Keratinocyte (primary cell): Measurements from ENCODE around the gene BCL7A. TPM values are rescaled to one million over a fixed set of nuclear protein-coding genes. Genes with fewer than 3 reads are reported as not detected.

Experiments
- DNase-seq: peaks from one replicate; pipeline ENCODE4 v3.0.0-alpha.2; 2011; ENCODE audit warnings: low read depth, missing footprints, low spot score
- FAIRE-seq: peaks from 2 replicates; lab custom pipeline; 2011; peaks lifted over from hg19 to GRCh38; lab: Jason Lieb, UNC
- H2AFZ ChIP-seq: 2 replicates; pipeline ENCODE4 v1.6.0; 2012; ENCODE audit warnings: low read length, control low read depth, inconsistent platforms; ENCODE audit not compliant: control insufficient read depth
- H3K27ac ChIP-seq: 2 replicates; pipeline ENCODE4 v1.5.1; 2011; ENCODE audit warnings: low read length; ENCODE audit not compliant: control insufficient read depth, insufficient read depth
- H3K27me3 ChIP-seq: 3 replicates; pipeline ENCODE4 v1.6.0; 2011; ENCODE audit warnings: low read length; ENCODE audit not compliant: control insufficient read depth, insufficient read depth; ENCODE audit errors: extremely low read depth
- H3K36me3 ChIP-seq, 2 experiments: 2 replicates in 1 of 2; 3 replicates in 1 of 2; pipeline ENCODE4 v1.5.1; 2011; ENCODE audit warnings: low read length in 2 of 2, mild to moderate bottlenecking in 1 of 2; ENCODE audit not compliant: control insufficient read depth in 2 of 2, insufficient read depth in 2 of 2; ENCODE audit errors: extremely low read depth in 1 of 2
- H3K4me1 ChIP-seq: 3 replicates; pipeline ENCODE4 v1.5.1; 2011; ENCODE audit warnings: low read length; ENCODE audit not compliant: control insufficient read depth, insufficient read depth; ENCODE audit errors: extremely low read depth
- H3K4me2 ChIP-seq: 3 replicates; pipeline ENCODE4 v1.6.0; 2011; ENCODE audit warnings: low read depth, low read length; ENCODE audit not compliant: control insufficient read depth, insufficient read depth; ENCODE audit errors: extremely low read depth
- H3K4me3 ChIP-seq, 3 experiments: fragments of 200-600 bp in 1 of 3; sonication (generic) in 1 of 3; 2 replicates in 2 of 3; 3 replicates in 1 of 3; pipeline ENCODE4 v1.5.1; 2011 to 2016; ENCODE audit warnings: low read length in 3 of 3, mild to moderate bottlenecking in 3 of 3, control low read depth in 2 of 3, inconsistent platforms in 1 of 3, low read depth in 1 of 3, mixed read lengths in 1 of 3, mixed run types in 1 of 3, moderate library complexity in 1 of 3; ENCODE audit not compliant: control insufficient read depth in 2 of 3, insufficient read depth in 2 of 3; ENCODE audit errors: extremely low read depth in 1 of 3
- H3K79me2 ChIP-seq: 2 replicates; pipeline ENCODE4 v1.6.0; 2012; ENCODE audit warnings: low read length; ENCODE audit not compliant: control insufficient read depth, insufficient read depth
- H3K9ac ChIP-seq: 3 replicates; pipeline ENCODE4 v1.6.0; 2011; ENCODE audit warnings: low read length; ENCODE audit not compliant: control insufficient read depth, insufficient read depth; ENCODE audit errors: extremely low read depth
- H3K9me1 ChIP-seq: 3 replicates; pipeline ENCODE4 v1.6.0; 2011; ENCODE audit warnings: low read length; ENCODE audit not compliant: control insufficient read depth, insufficient read depth; ENCODE audit errors: extremely low read depth
- H3K9me3 ChIP-seq: 2 replicates; pipeline ENCODE4 v1.5.1; 2012; ENCODE audit warnings: low read depth, low read length; ENCODE audit not compliant: control insufficient read depth
- H4K20me1 ChIP-seq: 3 replicates; pipeline ENCODE4 v1.6.0; 2011; ENCODE audit warnings: low read length; ENCODE audit not compliant: control insufficient read depth, insufficient read depth; ENCODE audit errors: extremely low read depth
- CTCF ChIP-seq, 3 experiments: IDR thresholded peaks in 1 of 3; conservative IDR thresholded peaks in 1 of 3; optimal IDR thresholded peaks in 1 of 3; 2 replicates in 2 of 3; 3 replicates in 1 of 3; pipeline versions ENCODE3 to v1.5.1; 2011; ENCODE audit warnings: low read length in 3 of 3, mild to moderate bottlenecking in 3 of 3, moderate library complexity in 2 of 3, control low read depth in 1 of 3, inconsistent platforms in 1 of 3; ENCODE audit not compliant: insufficient read depth in 2 of 3; ENCODE audit errors: extremely low read depth in 1 of 3
- EZH2 ChIP-seq: IDR thresholded peaks from one replicate; pipeline ENCODE4 v1.6.1; 2012; ENCODE audit warnings: inconsistent platforms, mild to moderate bottlenecking, low read length, moderate library complexity
- dilution Hi-C: fragments of 300-500 bp; cut with MboI; formaldehyde crosslinking; loops from one replicate; pipeline ENCODE4 v1.7.0; 2020; ENCODE audit warnings: low sequenced_read_pairs; ENCODE audit not compliant: extremely low pct_ligation_motif_present
- polyA plus RNA-seq, 5 experiments: library from polyadenylated mRNA; depleted of rRNA in 3 of 5; stranded (reverse) in 3 of 5; stranded (forward) in 1 of 5; unstranded in 1 of 5; fragments of >200 nt; gene quantifications; 1 replicate in 1 of 5; 2 replicates in 3 of 5; 3 replicates in 1 of 5; pipeline versions ENCODE4 v1.2.1 to v1.2.3, GENCODE V29; 2011 to 2012; ENCODE audit warnings: missing spikeins in 2 of 5, low read depth in 1 of 5, low replicate concordance in 1 of 5

BCL7A gene
- polyA plus RNA-seq, 1 donor (not counting 4 experiments of a cell fraction or from before 2014, with no cell fraction given) = 12.8 TPM

- TF ChIP-seq CTCF (optimal IDR thresholded peaks at IDR 0.05 in 1 of 3, IDR thresholded peaks at IDR 0.05 in 1 of 3, conservative IDR thresholded peaks at IDR 0.05 in 1 of 3; ENCODE audit: extremely low read depth in 1 of 3, insufficient read depth in 2 of 3, low read length in 3 of 3) = no peak
- no peak for TF ChIP-seq EZH2
- peaks cover 95% of the 10 kb centered on the region for H3K79me2 ChIP-seq
- no peak overlapping the region for H3K9ac ChIP-seq
- H3K9me1 ChIP-seq = peaks cover 3% of the 10 kb centered on the region
- FAIRE-seq (no peak), DNase-seq (no peak)
- H3K27ac ChIP-seq = no peak overlapping the region
- no peak overlapping the region for H3K4me3 ChIP-seq
- H2AFZ ChIP-seq = no peak overlapping the region
- dilution Hi-C loops = no loop called here
- peaks cover 15 to 30% of the 10 kb centered on the region in 2 experiments for H3K36me3 ChIP-seq
- H3K4me2 ChIP-seq = no peak overlapping the region
- no peaks in the 10 kb centered on the region for H3K9me3 ChIP-seq
- H4K20me1 ChIP-seq = peaks cover 4% of the 10 kb centered on the region
- no peaks in the 10 kb centered on the region for H3K27me3 ChIP-seq
- H3K4me1 ChIP-seq = peaks cover 14% of the 10 kb centered on the region
Measured at GRCh38 chr12:122089077-122089476, 67.4 kb downstream of the BCL7A start.

- Histone ChIP-seq H3K4me2 (no peak overlapping the region), H3K4me3 (no peak overlapping the region), H3K27ac (no peak overlapping the region), H3K9me1 (peaks cover 9% of the 10 kb centered on the region), H3K79me2 (peaks cover 90% of the 10 kb centered on the region), H3K4me1 (peaks cover 27% of the 10 kb centered on the region), H3K36me3 (peaks cover 7 to 23% of the 10 kb centered on the region in 2 experiments), H4K20me1 (peaks cover 4% of the 10 kb centered on the region), H3K9ac (no peak overlapping the region), H3K27me3 (no peaks in the 10 kb centered on the region), H2AFZ (no peak overlapping the region), H3K9me3 (no peaks in the 10 kb centered on the region)
- FAIRE-seq (peak; percentile 17), DNase-seq (no peak)
- TF ChIP-seq CTCF (optimal IDR thresholded peaks at IDR 0.05 in 1 of 3, IDR thresholded peaks at IDR 0.05 in 1 of 3, conservative IDR thresholded peaks at IDR 0.05 in 1 of 3; ENCODE audit: extremely low read depth in 1 of 3, insufficient read depth in 2 of 3, low read length in 3 of 3) = no peak
- dilution Hi-C loops = no loop called here
Measured at GRCh38 chr12:122090759-122091515, 69.3 kb downstream of the BCL7A start.
